K562 (cell line): ENCODE measurements around the gene CD151. TPM values are rescaled to one million over a fixed set of nuclear protein-coding genes. Genes with fewer than 3 reads are reported as not detected.

ENCODE experiments used
- CREB1 ChIP-seq, 2 experiments: sonication (generic) in 1 of 2; formaldehyde crosslinking in 1 of 2; IDR thresholded peaks; 2 replicates each; pipeline versions ENCODE4 v1.6.1 to v1.8.0; 2012 to 2022; ENCODE audit warnings: inconsistent platforms in 1 of 2, mild to moderate bottlenecking in 1 of 2, missing genetic modification reagents in 1 of 2, moderate library complexity in 1 of 2
- CTCF ChIP-seq, 3 experiments: IDR thresholded peaks in 2 of 3; conservative IDR thresholded peaks in 1 of 3; 2 replicates each; pipeline ENCODE4 v1.5.1; 2011 to 2012; ENCODE audit warnings: low read length in 3 of 3, mild to moderate bottlenecking in 3 of 3, control low read depth in 2 of 3, improper control_type of control experiment in 1 of 3, inconsistent platforms in 1 of 3, low read depth in 1 of 3, mixed read lengths in 1 of 3, moderate library complexity in 1 of 3; ENCODE audit not compliant: insufficient read depth in 2 of 3
- FIP1L1 ChIP-seq: fragments of 200-400 bp; formaldehyde crosslinking; IDR thresholded peaks from 2 replicates; pipeline ENCODE4 v1.6.1; 2018; ENCODE audit warnings: mild to moderate bottlenecking, low read depth, low read length; ENCODE audit not compliant: poor library complexity, severe bottlenecking
- GATAD2A ChIP-seq: fragments of 450-650 bp; IDR thresholded peaks from 2 replicates; pipeline ENCODE4 v1.6.1; 2017
- HCFC1 ChIP-seq: IDR thresholded peaks from 2 replicates; pipeline ENCODE4 v1.6.1; 2012; ENCODE audit warnings: low read depth, low read length, improper control_type of control experiment
- HNRNPL ChIP-seq: fragments of 200-400 bp; formaldehyde crosslinking; IDR thresholded peaks from 2 replicates; pipeline ENCODE4 v1.6.1; 2017; ENCODE audit warnings: low read depth, mild to moderate bottlenecking, low read length
- KLF1 ChIP-seq: fragments of 450-650 bp; IDR thresholded peaks from 2 replicates; pipeline ENCODE4 v1.6.1; 2016; ENCODE audit warnings: missing genetic modification characterization, missing compliant biosample characterization
- MED1 ChIP-seq: sonication (generic); formaldehyde crosslinking; IDR thresholded peaks from 2 replicates; pipeline ENCODE4 v1.8.1; 2023; ENCODE audit warnings: missing genetic modification reagents, borderline replicate concordance
- MTA3 ChIP-seq: fragments of 450-650 bp; formaldehyde crosslinking; IDR thresholded peaks from 2 replicates; pipeline ENCODE4 v1.6.1; 2017; ENCODE audit warnings: mild to moderate bottlenecking, borderline replicate concordance
- MYC ChIP-seq, 2 experiments: fragments of 250-450 bp in 1 of 2; sonication (Bioruptor Pico) in 1 of 2; IDR thresholded peaks; 2 replicates each; pipeline versions ENCODE4 v1.5.1 to v1.6.1; 2012 to 2021; ENCODE audit warnings: low read depth in 2 of 2, borderline replicate concordance in 1 of 2, improper control_type of control experiment in 1 of 2, low read length in 1 of 2, mild to moderate bottlenecking in 1 of 2, moderate library complexity in 1 of 2
- RBFOX2 ChIP-seq: fragments of 200-400 bp; formaldehyde crosslinking; IDR thresholded peaks from 2 replicates; pipeline ENCODE4 v1.6.1; 2017; ENCODE audit warnings: low read depth, mild to moderate bottlenecking, low read length, moderate library complexity
- SIN3A ChIP-seq, 2 experiments: fragments of 150-350 bp in 1 of 2; IDR thresholded peaks; 2 replicates each; pipeline ENCODE4 v1.6.1; 2011 to 2016; ENCODE audit warnings: borderline replicate concordance in 2 of 2, low read depth in 2 of 2, low read length in 2 of 2, mild to moderate bottlenecking in 2 of 2, moderate library complexity in 2 of 2; ENCODE audit not compliant: control insufficient read depth in 1 of 2
- SMARCE1 ChIP-seq: fragments of 450-650 bp; IDR thresholded peaks from 2 replicates; pipeline ENCODE4 v1.7.1; 2016; ENCODE audit warnings: mild to moderate bottlenecking
- SMC3 ChIP-seq: conservative IDR thresholded peaks from 2 replicates; pipeline ENCODE4 v1.6.1; 2011; ENCODE audit warnings: low read depth, low read length, improper control_type of control experiment; ENCODE audit not compliant: insufficient read depth
- SRSF7 ChIP-seq: fragments of 200-400 bp; formaldehyde crosslinking; optimal IDR thresholded peaks from 2 replicates; pipeline ENCODE3; 2017; ENCODE audit warnings: mild to moderate bottlenecking, low read depth, low read length
- ZBTB9 ChIP-seq: fragments of 450-650 bp; formaldehyde crosslinking; IDR thresholded peaks from 2 replicates; pipeline ENCODE4 v1.4.0; 2020; ENCODE audit warnings: mild to moderate bottlenecking, moderate library complexity
- polyA plus RNA-seq, 8 experiments: library from polyadenylated mRNA; depleted of rRNA in 4 of 8; stranded (reverse) in 5 of 8; unstranded in 3 of 8; fragments of >200 nt; fragmentation: Nextera tagmentation in 2 of 8; fragmentation: Illumina TruSeq in 1 of 8; extraction: Ambion mirVana in 2 of 8; extraction: Trizol in 1 of 8; gene quantifications; 2 replicates each; pipeline versions ENCODE4 v1.2.1 to v1.2.3, GENCODE V29; 2011 to 2014; ENCODE audit warnings: inconsistent platforms in 1 of 8, missing spikeins in 1 of 8
- total RNA-seq, 7 experiments: library from RNA; depleted of rRNA in 6 of 7; stranded (reverse); fragments of >200 nt in 6 of 7; fragmentation: Illumina TruSeq in 2 of 7; extraction: Trizol in 2 of 7; gene quantifications; 2 replicates each; pipeline versions ENCODE4 v1.2.1 to v1.2.3, GENCODE V29; 2011 to 2021; ENCODE audit warnings: low replicate concordance in 1 of 7
- TF ChIP-seq, protein P1 (sequence below): sonication (generic); formaldehyde crosslinking; IDR thresholded peaks from 2 replicates; pipeline ENCODE4 v1.8.1; 2023; ENCODE audit warnings: mild to moderate bottlenecking, missing genetic modification reagents
- TF ChIP-seq, protein P2 (sequence below): fragments of 250-450 bp; sonication (Bioruptor Pico); IDR thresholded peaks from 2 replicates; pipeline ENCODE4 v1.4.0; 2020; ENCODE audit warnings: mild to moderate bottlenecking

The CD151 gene
- total and polyA plus RNA-seq, 9 of the 15 experiments (the other 6 are each of a cell fraction or from before 2014, with no cell fraction given), result 2.3 to 187 (median 140) TPM

DNA sequence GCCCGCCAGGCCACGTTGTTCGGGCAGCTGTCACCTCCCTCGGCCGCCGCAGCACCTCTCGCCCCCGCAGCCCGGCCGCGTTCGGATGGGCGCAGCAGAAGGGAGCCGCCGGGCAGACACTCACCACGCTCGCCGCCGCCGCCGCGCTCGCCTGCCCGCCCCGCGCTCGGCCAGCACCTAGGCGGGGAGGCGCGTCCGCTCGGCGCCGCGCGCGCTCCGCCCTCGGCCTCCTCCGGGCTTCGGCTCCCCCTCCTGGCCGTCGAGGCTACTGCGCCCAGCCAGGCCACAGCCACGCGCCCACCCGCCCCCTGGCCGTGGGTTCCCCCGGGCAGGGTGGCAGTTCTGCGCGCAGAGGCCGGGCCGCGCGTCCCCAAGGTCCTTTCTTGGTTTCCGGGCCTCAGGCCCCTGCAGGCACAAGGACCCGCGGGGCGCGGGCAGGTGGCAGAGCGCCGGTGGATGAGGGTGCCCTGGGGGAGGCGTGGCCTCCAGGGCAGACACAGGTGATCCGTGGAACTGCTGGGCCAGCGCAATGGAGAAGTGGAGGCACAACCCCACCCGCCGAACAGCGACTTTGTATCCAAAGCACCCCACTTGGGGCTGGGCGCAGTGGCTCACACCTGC, 34.5 kb upstream of the CD151 start, which contains the start of gene SLC25A22 (continued):
- TF ChIP-seq ZBTB9 (peak; percentile 52; the same call in 1 of the 2 replicates), SMC3 (peak; percentile 57), HNRNPL (peak; percentile 89), HCFC1 (peak; percentile 35; the same call in 1 of the 2 replicates), RBFOX2 (peak; percentile 42), MED1 (CRISPR knock-in tag) (0 out of 2 replicates have a peak, but pooled peaks have one; percentile 13), SMARCE1 (no peak), MTA3 (peak; percentile 78), FIP1L1 (peak; percentile 30), CTCF (IDR thresholded peaks at IDR 0.05 in 2 of 3, conservative IDR thresholded peaks at IDR 0.05 in 1 of 3; ENCODE audit: insufficient read depth in 2 of 3, low read depth in 1 of 3, low read length in 3 of 3) (peak; percentile 69 to 94 (median 83)), SIN3A (IDR thresholded peaks at IDR 0.05; ENCODE audit: borderline replicate concordance in 2 of 2, control insufficient read depth in 1 of 2, low read depth in 2 of 2, low read length in 2 of 2) (peak in 1 of 2 experiments; percentile 75; a peak in 2 of 4 replicates), SRSF7 (no peak), KLF1 (tag) (0 out of 2 replicates have a peak, but pooled peaks have one; percentile 34), MYC (IDR thresholded peaks at IDR 0.05; ENCODE audit: low read depth, low read length) (peak; percentile 63), MYC (CRISPR knock-in tag; IDR thresholded peaks at IDR 0.05; ENCODE audit: borderline replicate concordance, low read depth) (no peak), CREB1 (IDR thresholded peaks at IDR 0.05) (no peak), CREB1 (CRISPR knock-in tag; IDR thresholded peaks at IDR 0.05) (0 out of 2 replicates have a peak, but pooled peaks have one; percentile 11), GATAD2A (peak; percentile 90)
- TF ChIP-seq, protein P1, sequence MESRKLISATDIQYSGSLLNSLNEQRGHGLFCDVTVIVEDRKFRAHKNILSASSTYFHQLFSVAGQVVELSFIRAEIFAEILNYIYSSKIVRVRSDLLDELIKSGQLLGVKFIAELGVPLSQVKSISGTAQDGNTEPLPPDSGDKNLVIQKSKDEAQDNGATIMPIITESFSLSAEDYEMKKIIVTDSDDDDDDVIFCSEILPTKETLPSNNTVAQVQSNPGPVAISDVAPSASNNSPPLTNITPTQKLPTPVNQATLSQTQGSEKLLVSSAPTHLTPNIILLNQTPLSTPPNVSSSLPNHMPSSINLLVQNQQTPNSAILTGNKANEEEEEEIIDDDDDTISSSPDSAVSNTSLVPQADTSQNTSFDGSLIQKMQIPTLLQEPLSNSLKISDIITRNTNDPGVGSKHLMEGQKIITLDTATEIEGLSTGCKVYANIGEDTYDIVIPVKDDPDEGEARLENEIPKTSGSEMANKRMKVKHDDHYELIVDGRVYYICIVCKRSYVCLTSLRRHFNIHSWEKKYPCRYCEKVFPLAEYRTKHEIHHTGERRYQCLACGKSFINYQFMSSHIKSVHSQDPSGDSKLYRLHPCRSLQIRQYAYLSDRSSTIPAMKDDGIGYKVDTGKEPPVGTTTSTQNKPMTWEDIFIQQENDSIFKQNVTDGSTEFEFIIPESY (CRISPR knock-in tag), result peak; percentile 73
- TF ChIP-seq, protein P2, sequence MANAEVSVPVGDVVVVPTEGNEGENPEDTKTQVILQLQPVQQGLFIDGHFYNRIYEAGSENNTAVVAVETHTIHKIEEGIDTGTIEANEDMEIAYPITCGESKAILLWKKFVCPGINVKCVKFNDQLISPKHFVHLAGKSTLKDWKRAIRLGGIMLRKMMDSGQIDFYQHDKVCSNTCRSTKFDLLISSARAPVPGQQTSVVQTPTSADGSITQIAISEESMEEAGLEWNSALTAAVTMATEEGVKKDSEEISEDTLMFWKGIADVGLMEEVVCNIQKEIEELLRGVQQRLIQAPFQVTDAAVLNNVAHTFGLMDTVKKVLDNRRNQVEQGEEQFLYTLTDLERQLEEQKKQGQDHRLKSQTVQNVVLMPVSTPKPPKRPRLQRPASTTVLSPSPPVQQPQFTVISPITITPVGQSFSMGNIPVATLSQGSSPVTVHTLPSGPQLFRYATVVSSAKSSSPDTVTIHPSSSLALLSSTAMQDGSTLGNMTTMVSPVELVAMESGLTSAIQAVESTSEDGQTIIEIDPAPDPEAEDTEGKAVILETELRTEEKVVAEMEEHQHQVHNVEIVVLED (CRISPR knock-in tag), result peak; percentile 66; the same call in 1 of the 2 replicates
